GM12878 (cell line): ENCODE results near the gene TSPO. TPM values are rescaled to one million over a fixed set of nuclear protein-coding genes. Genes with fewer than 3 reads are reported as not detected.

Experiments
- ATAC-seq: fragments of 200-7000 bp; cut with Tn5 transposase; 3 replicates; pipeline ENCODE4 v1.9.1; 2020; ENCODE audit warnings: mild to moderate bottlenecking, moderate library complexity
- BruUV-seq: library from RNA; stranded (reverse); fragments of 400-500 nt; replicated peaks from 2 replicates; lab custom pipeline; 2021; lab: Mats Ljungman, UMichigan
- CTCF ChIA-PET: fragments of 300-600 bp; sonication (Branson Sonifier 250); formaldehyde crosslinking; extraction: SDS; loops from one replicate; lab custom pipeline; 2021; ENCODE audit warnings: inconsistent platforms; lab: Yijun Ruan, JAX
- POLR2A ChIA-PET: fragments of 350-600 bp; formaldehyde crosslinking; extraction: SDS; loops from one replicate; lab custom pipeline; 2021; ENCODE audit warnings: inconsistent platforms; lab: Charles Lee
- RAD21 ChIA-PET: fragments of 300-600 bp; sonication (Branson Sonifier 250); formaldehyde crosslinking; loops from one replicate; lab custom pipeline; 2023; ENCODE audit warnings: antibody characterized with exemption; ENCODE audit not compliant: unreplicated experiment; lab: Charles Lee
- SMC1A ChIA-PET: fragments of 300-600 bp; sonication (Branson Sonifier 250); formaldehyde crosslinking; loops from one replicate; lab custom pipeline; 2023; ENCODE audit not compliant: unreplicated experiment, uncharacterized antibody; lab: Charles Lee
- DNase-seq: peaks from one replicate; pipeline ENCODE4 v3.0.0-alpha.2; 2011; ENCODE audit warnings: low read depth, low spot score
- FAIRE-seq: peaks from 3 replicates; lab custom pipeline; 2011; peaks lifted over from hg19 to GRCh38; lab: Jason Lieb, UNC
- H2AFZ ChIP-seq: 2 replicates; pipeline ENCODE4 v1.6.0; 2011; ENCODE audit warnings: low read depth, low read length, control low read depth; ENCODE audit not compliant: control insufficient read depth
- H3K27ac ChIP-seq: 2 replicates; pipeline ENCODE4 v1.5.1; 2011; ENCODE audit warnings: control low read depth; ENCODE audit not compliant: control insufficient read depth, insufficient read depth
- H3K27me3 ChIP-seq, 2 experiments: replicated peaks in 1 of 2; 2 replicates each; pipeline versions ENCODE4 v1.6.0 to v1.6.1; 2011; ENCODE audit warnings: low read length in 1 of 2; ENCODE audit not compliant: control insufficient read depth in 2 of 2, insufficient read depth in 2 of 2
- H3K36me3 ChIP-seq, 2 experiments: 2 replicates each; pipeline ENCODE4 v1.5.1; 2011; ENCODE audit warnings: low read length in 1 of 2; ENCODE audit not compliant: control insufficient read depth in 2 of 2, insufficient read depth in 2 of 2
- H3K4me1 ChIP-seq: 2 replicates; pipeline ENCODE4 v1.6.1; 2011; ENCODE audit warnings: mild to moderate bottlenecking, low read length, moderate library complexity, mixed read lengths; ENCODE audit not compliant: control insufficient read depth, insufficient read depth
- H3K4me2 ChIP-seq: 2 replicates; pipeline ENCODE4 v1.6.0; 2011; ENCODE audit warnings: control low read depth; ENCODE audit not compliant: control insufficient read depth, insufficient read depth
- H3K4me3 ChIP-seq: fragments of 200-600 bp; sonication (generic); 2 replicates; pipeline ENCODE4 v1.5.1; 2016
- H3K79me2 ChIP-seq: 2 replicates; pipeline ENCODE4 v1.6.0; 2011; ENCODE audit warnings: low read length; ENCODE audit not compliant: control insufficient read depth, insufficient read depth
- H3K9ac ChIP-seq: 2 replicates; pipeline ENCODE4 v1.8.0; 2011; ENCODE audit warnings: low read length, control low read depth, mixed read lengths; ENCODE audit not compliant: control insufficient read depth, insufficient read depth
- H3K9me3 ChIP-seq: replicated peaks from 3 replicates; pipeline ENCODE4 v1.5.1; 2011; ENCODE audit warnings: mild to moderate bottlenecking, low read length; ENCODE audit not compliant: control insufficient read depth, insufficient read depth
- H4K20me1 ChIP-seq: 2 replicates; pipeline ENCODE4 v1.6.0; 2011; ENCODE audit not compliant: control insufficient read depth, insufficient read depth
- IRF3 ChIP-seq: fragments of 450-650 bp; IDR thresholded peaks from 2 replicates; pipeline ENCODE4 v1.6.1; 2014; ENCODE audit warnings: mild to moderate bottlenecking
- IRF4 ChIP-seq: IDR thresholded peaks from 2 replicates; pipeline ENCODE4 v1.6.1; 2011; ENCODE audit warnings: low read depth, low read length
- LARP7 ChIP-seq: fragments of 450-650 bp; IDR thresholded peaks from 2 replicates; pipeline ENCODE4 v1.6.1; 2017; ENCODE audit warnings: mild to moderate bottlenecking
- MXI1 ChIP-seq: fragments of 150-350 bp; IDR thresholded peaks from 2 replicates; pipeline ENCODE4 v1.6.1; 2011; ENCODE audit warnings: low read depth, mild to moderate bottlenecking, inconsistent platforms, low read length, improper control_type of control experiment
- PAX5 ChIP-seq: IDR thresholded peaks from 2 replicates; pipeline ENCODE4 v1.6.1; 2011; ENCODE audit warnings: low read depth, low read length, borderline replicate concordance
- PML ChIP-seq: IDR thresholded peaks from 2 replicates; pipeline ENCODE4 v1.6.1; 2012; ENCODE audit warnings: low read length, inconsistent platforms
- POLR2A ChIP-seq: IDR thresholded peaks from 2 replicates; pipeline ENCODE4 v1.6.1; 2011; ENCODE audit warnings: low read depth, mild to moderate bottlenecking, low read length
- POU2F2 ChIP-seq: IDR thresholded peaks from 3 replicates; pipeline ENCODE4 v1.6.1; 2011; ENCODE audit warnings: low read depth, mild to moderate bottlenecking, low read length, borderline replicate concordance
- RB1 ChIP-seq: fragments of 450-650 bp; formaldehyde crosslinking; IDR thresholded peaks from 2 replicates; pipeline ENCODE4 v1.6.1; 2017; ENCODE audit warnings: mild to moderate bottlenecking, borderline replicate concordance
- RFX5 ChIP-seq: IDR thresholded peaks from 2 replicates; pipeline ENCODE4 v1.6.1; 2011; ENCODE audit warnings: low read depth, low read length, improper control_type of control experiment
- SREBF2 ChIP-seq: IDR thresholded peaks from 2 replicates; pipeline ENCODE4 v1.6.1; 2012; ENCODE audit warnings: mild to moderate bottlenecking, low read length
- YBX1 ChIP-seq: fragments of 450-650 bp; IDR thresholded peaks from 2 replicates; pipeline ENCODE4 v1.6.1; 2016; ENCODE audit warnings: antibody characterized with exemption
- ZNF207 ChIP-seq: fragments of 450-650 bp; IDR thresholded peaks from 2 replicates; pipeline ENCODE4 v1.6.1; 2014; ENCODE audit warnings: antibody characterized with exemption, mild to moderate bottlenecking, borderline replicate concordance
- WGBS: methylation state at CpG from one replicate; pipeline ENCODE4 v1.1.6; 2016; ENCODE audit warnings: low lambda C conversion rate; ENCODE audit not compliant: insufficient replicate concordance, insufficient coverage; ENCODE audit errors: missing lambda C conversion rate; 5-methylcytosine and 5-hydroxymethylcytosine counted together
- in situ Hi-C: fragments of 300-500 bp; cut with MboI; formaldehyde crosslinking; loops from 9 replicates; pipeline ENCODE4 v1.14.3; 2018; ENCODE audit warnings: mixed read lengths
- intact Hi-C: fragments of 100-400 bp; cut with micrococcal nuclease; formaldehyde crosslinking; loops from one replicate; pipeline ENCODE4 v1.14.2; 2022; ENCODE audit not compliant: unreplicated experiment
- polyA plus RNA-seq, 11 experiments: library from polyadenylated mRNA; depleted of rRNA in 4 of 11; unstranded in 6 of 11; stranded (reverse) in 5 of 11; fragments of >200 nt; fragmentation: Nextera tagmentation in 4 of 11; fragmentation: Illumina TruSeq in 1 of 11; extraction: Ambion mirVana in 4 of 11; extraction: Trizol in 1 of 11; gene quantifications; 1 replicate in 1 of 11; 2 replicates in 10 of 11; pipeline versions ENCODE4 v1.2.1 to v1.2.3, GENCODE V29; 2011 to 2016; ENCODE audit warnings: inconsistent platforms in 2 of 11, missing spikeins in 2 of 11, low read depth in 1 of 11
- total RNA-seq, 4 experiments: library from RNA; depleted of rRNA in 3 of 4; stranded (reverse); fragments of >200 nt in 3 of 4; fragmentation: Illumina TruSeq in 1 of 4; extraction: Trizol in 1 of 4; gene quantifications; 2 replicates each; pipeline versions ENCODE4 v1.2.1 to v1.2.3, GENCODE V29; 2013 to 2021
- TF ChIP-seq, protein P1 (sequence below): fragments of 450-650 bp; IDR thresholded peaks from 2 replicates; pipeline ENCODE4 v1.6.1; 2017; ENCODE audit warnings: low read depth, mild to moderate bottlenecking, moderate library complexity

TSPO gene
- total and polyA plus RNA-seq, 10 of the 15 experiments (the other 5 are each of a cell fraction or from before 2014, with no cell fraction given), result 1.4 to 50.5 (median 18.8) TPM

- SMC1A ChIA-PET, result no interaction called here
- Histone ChIP-seq H3K36me3 (peaks cover 8 to 18% of the 10 kb centered on the region in 2 experiments; a peak in 3 of 4 replicates), H3K4me1 (no peaks in the 10 kb centered on the region), H3K9ac (no peak overlapping the region), H3K4me2 (no peak overlapping the region), H3K9me3 (no peaks in the 10 kb centered on the region), H3K4me3 (no peak overlapping the region), H4K20me1 (no peaks in the 10 kb centered on the region), H2AFZ (no peak overlapping the region), H3K27me3 (no peaks in the 10 kb centered on the region), H3K27ac (no peak overlapping the region), H3K79me2 (no peaks in the 10 kb centered on the region)
- CTCF ChIA-PET, result no interaction called here
- ATAC-seq (no peak), FAIRE-seq (no peak), DNase-seq (no peak)
- POLR2A ChIA-PET, result no interaction called here
- no TSS peak for BruUV-seq
- intact Hi-C loops (no loop called here), in situ Hi-C loops (no loop called here)
- WGBS, result 90% methylated on average over 15 of the region's 15 CpGs
- TF ChIP-seq IRF3, result no peak
- RAD21 ChIA-PET, result no interaction called here
These were observed 24.7 kb downstream of the TSPO start for GRCh38 chr22:43176090-43176489.

DNA sequence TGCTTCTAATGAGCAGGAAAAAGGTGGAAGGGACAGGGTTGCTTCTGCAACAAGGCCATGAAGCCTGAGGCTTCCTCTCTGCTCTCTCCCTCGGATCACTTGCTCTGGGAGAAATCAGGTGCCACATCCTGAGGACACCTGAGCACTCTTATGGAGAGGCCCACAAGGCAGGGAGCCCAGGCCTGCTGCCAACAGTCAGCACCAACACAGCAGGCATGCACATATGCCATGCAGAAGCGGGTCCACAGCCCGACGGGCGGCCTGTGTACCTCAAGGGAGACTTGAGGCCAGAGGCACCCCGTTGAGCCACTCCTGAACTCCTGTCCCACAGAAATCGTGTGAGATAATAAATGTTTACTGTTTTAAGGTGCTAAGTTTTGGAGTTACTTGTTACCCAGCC is 26.1 kb downstream of the TSPO start:
- BruUV-seq, result no TSS peak
- ATAC-seq, result no peak
- H3K36me3 ChIP-seq, result peaks cover 7 to 18% of the 10 kb centered on the region in 2 experiments; a peak in 3 of 4 replicates

More for the DNA sequence above, 26.1 kb downstream of the TSPO start:
- Histone ChIP-seq H2AFZ (no peak overlapping the region), H3K79me2 (no peaks in the 10 kb centered on the region), H3K27ac (no peak overlapping the region), H3K9ac (no peak overlapping the region)
- RAD21 ChIA-PET, result no interaction called here
- POLR2A ChIA-PET, result no interaction called here
- no peak for DNase-seq
- intact Hi-C loops, result no loop called here
- CTCF ChIA-PET, result no interaction called here
- in situ Hi-C loops, result no loop called here
- SMC1A ChIA-PET, result no interaction called here
- TF ChIP-seq ZNF207, result no peak
- TF ChIP-seq RB1, result no peak
- TF ChIP-seq, protein P1, sequence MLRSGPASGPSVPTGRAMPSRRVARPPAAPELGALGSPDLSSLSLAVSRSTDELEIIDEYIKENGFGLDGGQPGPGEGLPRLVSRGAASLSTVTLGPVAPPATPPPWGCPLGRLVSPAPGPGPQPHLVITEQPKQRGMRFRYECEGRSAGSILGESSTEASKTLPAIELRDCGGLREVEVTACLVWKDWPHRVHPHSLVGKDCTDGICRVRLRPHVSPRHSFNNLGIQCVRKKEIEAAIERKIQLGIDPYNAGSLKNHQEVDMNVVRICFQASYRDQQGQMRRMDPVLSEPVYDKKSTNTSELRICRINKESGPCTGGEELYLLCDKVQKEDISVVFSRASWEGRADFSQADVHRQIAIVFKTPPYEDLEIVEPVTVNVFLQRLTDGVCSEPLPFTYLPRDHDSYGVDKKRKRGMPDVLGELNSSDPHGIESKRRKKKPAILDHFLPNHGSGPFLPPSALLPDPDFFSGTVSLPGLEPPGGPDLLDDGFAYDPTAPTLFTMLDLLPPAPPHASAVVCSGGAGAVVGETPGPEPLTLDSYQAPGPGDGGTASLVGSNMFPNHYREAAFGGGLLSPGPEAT, result no peak
- TF ChIP-seq SREBF2, result no peak
- TF ChIP-seq POLR2A, result no peak
- TF ChIP-seq RFX5, result no peak
- TF ChIP-seq YBX1, result no peak
- no peak for TF ChIP-seq PML
- TF ChIP-seq IRF4, result no peak
- TF ChIP-seq MXI1, result no peak
- no peak for TF ChIP-seq POU2F2
- no peak for TF ChIP-seq PAX5
- TF ChIP-seq LARP7, result no peak
- TF ChIP-seq, all 136 proteins: peak for 0
- WGBS, result 98% methylated on average over 7 of the region's 7 CpGs
- Histone ChIP-seq H3K27me3 (no peaks in the 10 kb centered on the region), H4K20me1 (no peaks in the 10 kb centered on the region), H3K4me3 (no peak overlapping the region), H3K4me2 (no peak overlapping the region), H3K4me1 (no peaks in the 10 kb centered on the region), H3K9me3 (no peaks in the 10 kb centered on the region)
- FAIRE-seq, result no peak
